KMS-11 (cell line): ENCODE data around the gene PLPPR4.

Experiments
- H2AFZ ChIP-seq: fragments of 200-600 bp; sonication (generic); 2 replicates; pipeline ENCODE4 v1.6.1; 2016; ENCODE audit warnings: antibody characterized with exemption, mixed run types, low read depth
- H3K27ac ChIP-seq: fragments of 200-600 bp; sonication (generic); 2 replicates; pipeline ENCODE4 v1.6.1; 2016; ENCODE audit warnings: mild to moderate bottlenecking, mixed run types
- H3K27me3 ChIP-seq: fragments of 200-600 bp; sonication (generic); 2 replicates; pipeline ENCODE4 v1.6.1; 2017; ENCODE audit warnings: mild to moderate bottlenecking, low read depth, mixed run types, moderate library complexity; ENCODE audit not compliant: insufficient read depth
- H3K36me3 ChIP-seq: fragments of 200-600 bp; sonication (generic); 2 replicates; pipeline ENCODE4 v1.6.1; 2017; ENCODE audit warnings: mild to moderate bottlenecking, mixed run types; ENCODE audit not compliant: insufficient read depth
- H3K4me1 ChIP-seq: fragments of 200-600 bp; sonication (generic); 2 replicates; pipeline ENCODE4 v1.6.1; 2016; ENCODE audit warnings: mild to moderate bottlenecking, low read depth, mixed run types; ENCODE audit not compliant: poor library complexity, severe bottlenecking
- H3K4me2 ChIP-seq: fragments of 200-600 bp; sonication (generic); 2 replicates; pipeline ENCODE4 v1.7.0; 2016; ENCODE audit warnings: mild to moderate bottlenecking, mixed run types
- H3K4me3 ChIP-seq: fragments of 200-600 bp; sonication (generic); IDR thresholded peaks from 2 replicates; pipeline ENCODE4 v1.6.1; 2017; ENCODE audit warnings: low read depth, low read length, mixed read lengths; ENCODE audit not compliant: insufficient read depth
- H3K79me2 ChIP-seq: fragments of 200-600 bp; sonication (generic); 2 replicates; pipeline ENCODE4 v1.6.1; 2016; ENCODE audit warnings: low read depth, mixed run types; ENCODE audit not compliant: insufficient read depth
- H3K9ac ChIP-seq: fragments of 200-600 bp; sonication (generic); 2 replicates; pipeline ENCODE4 v1.6.1; 2016; ENCODE audit warnings: mild to moderate bottlenecking, mixed run types
- H4K20me1 ChIP-seq: fragments of 200-600 bp; sonication (generic); 2 replicates; pipeline ENCODE4 v1.6.1; 2016; ENCODE audit warnings: mild to moderate bottlenecking, mixed run types; ENCODE audit not compliant: insufficient read depth
- TF ChIP-seq, protein P1 (sequence below): fragments of 200-600 bp; sonication (generic); conservative IDR thresholded peaks from 2 replicates; pipeline ENCODE4 v1.6.1; 2017; ENCODE audit warnings: low read depth, mild to moderate bottlenecking, antibody characterized with exemption, low read length, moderate library complexity, mixed read lengths

PLPPR4 gene

DNA sequence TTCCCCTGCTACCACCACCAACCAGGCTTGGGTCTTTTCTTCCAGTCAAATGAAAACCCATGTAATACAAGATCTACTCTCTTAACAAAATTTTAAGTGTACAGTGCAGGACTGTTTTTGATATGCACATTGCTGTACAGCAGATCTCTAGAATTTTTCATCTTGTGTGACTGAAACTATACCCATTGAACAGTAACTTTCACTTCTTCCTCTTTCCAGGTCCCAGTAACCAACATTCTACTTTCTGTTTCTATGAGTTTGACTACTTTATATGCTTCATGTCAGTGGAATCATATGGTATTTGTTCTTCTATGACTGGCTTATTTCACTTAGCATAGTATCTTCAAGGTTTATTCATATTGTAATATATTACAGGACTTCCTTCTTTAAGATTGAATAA is 45.3 kb upstream of the PLPPR4 start:
- TF ChIP-seq, protein P1, sequence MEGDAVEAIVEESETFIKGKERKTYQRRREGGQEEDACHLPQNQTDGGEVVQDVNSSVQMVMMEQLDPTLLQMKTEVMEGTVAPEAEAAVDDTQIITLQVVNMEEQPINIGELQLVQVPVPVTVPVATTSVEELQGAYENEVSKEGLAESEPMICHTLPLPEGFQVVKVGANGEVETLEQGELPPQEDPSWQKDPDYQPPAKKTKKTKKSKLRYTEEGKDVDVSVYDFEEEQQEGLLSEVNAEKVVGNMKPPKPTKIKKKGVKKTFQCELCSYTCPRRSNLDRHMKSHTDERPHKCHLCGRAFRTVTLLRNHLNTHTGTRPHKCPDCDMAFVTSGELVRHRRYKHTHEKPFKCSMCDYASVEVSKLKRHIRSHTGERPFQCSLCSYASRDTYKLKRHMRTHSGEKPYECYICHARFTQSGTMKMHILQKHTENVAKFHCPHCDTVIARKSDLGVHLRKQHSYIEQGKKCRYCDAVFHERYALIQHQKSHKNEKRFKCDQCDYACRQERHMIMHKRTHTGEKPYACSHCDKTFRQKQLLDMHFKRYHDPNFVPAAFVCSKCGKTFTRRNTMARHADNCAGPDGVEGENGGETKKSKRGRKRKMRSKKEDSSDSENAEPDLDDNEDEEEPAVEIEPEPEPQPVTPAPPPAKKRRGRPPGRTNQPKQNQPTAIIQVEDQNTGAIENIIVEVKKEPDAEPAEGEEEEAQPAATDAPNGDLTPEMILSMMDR = no peak
- no peak overlapping the region for H3K4me3 ChIP-seq
- H3K36me3 ChIP-seq = no peaks in the 10 kb centered on the region
- H2AFZ ChIP-seq = no peak overlapping the region
- H3K4me2 ChIP-seq = no peak overlapping the region
- no peak overlapping the region for H3K27ac ChIP-seq
- no peak overlapping the region for H3K9ac ChIP-seq
- H4K20me1 ChIP-seq = no peaks in the 10 kb centered on the region
- no peaks in the 10 kb centered on the region for H3K4me1 ChIP-seq
- H3K79me2 ChIP-seq = no peaks in the 10 kb centered on the region
- no peaks in the 10 kb centered on the region for H3K27me3 ChIP-seq

DNA sequence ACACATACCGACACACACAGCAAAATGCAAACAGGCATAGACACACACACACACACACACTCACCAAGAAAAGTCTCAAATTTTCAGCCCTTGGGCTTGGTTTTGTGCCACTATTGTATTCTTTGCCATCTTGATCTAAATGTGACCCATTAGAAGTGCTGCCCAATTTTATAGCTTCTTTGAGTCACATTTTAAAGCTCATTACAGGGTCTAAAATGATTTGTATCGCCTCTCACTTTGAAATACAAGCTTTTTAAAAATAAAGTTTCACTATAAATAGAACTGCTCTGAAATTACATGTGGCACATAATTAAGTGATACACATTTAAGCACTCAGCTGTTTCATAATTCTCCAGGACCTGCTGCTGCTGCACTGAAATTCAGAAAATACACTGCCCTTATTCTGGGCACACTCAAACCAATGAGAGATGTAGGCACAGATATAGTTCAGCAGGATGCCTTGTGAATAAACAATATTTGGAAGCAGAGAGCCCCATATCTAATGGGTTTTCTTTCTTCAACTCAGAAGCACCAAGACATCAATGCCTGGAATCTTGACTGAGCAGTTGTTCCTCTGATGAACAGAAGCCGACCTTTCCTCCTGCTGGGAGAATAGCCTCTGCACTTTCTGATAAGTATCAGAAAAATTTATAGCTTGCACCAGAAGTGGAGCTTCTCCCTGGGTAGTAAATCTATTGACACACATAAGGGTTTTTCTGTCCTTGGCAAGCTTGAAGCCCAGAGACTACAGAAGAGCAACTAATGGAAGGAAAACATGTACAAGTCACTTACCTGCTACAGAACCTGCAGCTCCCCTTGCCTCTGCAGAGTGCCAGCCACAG is 37.0 kb upstream of the PLPPR4 start:
- Histone ChIP-seq H3K27ac (no peak overlapping the region), H3K4me3 (no peak overlapping the region), H3K27me3 (no peaks in the 10 kb centered on the region), H2AFZ (no peak overlapping the region), H3K4me1 (no peaks in the 10 kb centered on the region), H4K20me1 (no peaks in the 10 kb centered on the region), H3K36me3 (no peaks in the 10 kb centered on the region), H3K9ac (no peak overlapping the region), H3K4me2 (no peak overlapping the region), H3K79me2 (no peaks in the 10 kb centered on the region)
- TF ChIP-seq, protein P1 = no peak

DNA sequence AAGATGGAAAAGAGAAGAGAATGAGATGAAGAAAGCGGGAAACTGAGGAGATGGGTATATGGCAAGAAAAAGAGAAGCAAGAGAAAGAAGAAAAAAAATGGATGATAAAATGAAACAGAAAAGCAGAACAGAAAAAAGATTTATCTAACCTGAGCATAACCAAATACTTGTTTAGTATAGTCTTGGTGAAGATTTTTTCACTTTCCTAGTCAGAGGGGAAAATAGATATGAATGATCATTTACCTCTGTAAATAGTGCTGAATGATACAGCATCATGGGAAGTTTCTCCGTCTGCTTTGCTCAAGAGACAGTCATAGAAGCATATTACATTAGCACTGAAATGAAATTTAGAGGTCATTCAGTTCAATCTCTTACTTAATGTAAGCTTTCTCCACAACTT is 36.1 kb upstream of the PLPPR4 start:
- H4K20me1 ChIP-seq = no peaks in the 10 kb centered on the region
- H3K36me3 ChIP-seq = no peaks in the 10 kb centered on the region
- H2AFZ ChIP-seq = no peak overlapping the region
- no peaks in the 10 kb centered on the region for H3K27me3 ChIP-seq
- H3K4me3 ChIP-seq = no peak overlapping the region
- no peak overlapping the region for H3K4me2 ChIP-seq
- H3K27ac ChIP-seq = no peak overlapping the region
- H3K79me2 ChIP-seq = no peaks in the 10 kb centered on the region
- H3K4me1 ChIP-seq = no peaks in the 10 kb centered on the region
- TF ChIP-seq, protein P1 = no peak
- H3K9ac ChIP-seq = no peak overlapping the region

DNA sequence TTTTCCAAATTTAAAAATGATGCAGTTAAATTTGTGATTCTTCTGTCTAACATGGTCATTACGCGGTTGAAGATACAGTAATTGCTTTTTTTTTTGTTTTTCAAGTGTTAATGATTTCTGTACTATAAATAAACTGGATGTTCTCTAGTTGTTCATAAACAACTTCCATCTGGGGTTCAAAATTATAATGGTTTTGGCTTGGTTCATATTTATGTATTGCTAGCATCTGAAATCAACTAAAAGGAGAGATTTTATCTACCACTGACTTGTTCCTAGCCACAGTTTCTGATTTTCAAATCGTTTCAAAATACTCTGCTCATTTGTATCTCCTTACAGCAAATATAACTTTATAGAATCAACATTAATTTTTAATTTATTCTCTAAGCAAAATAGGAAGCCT is 35.2 kb upstream of the PLPPR4 start:
- H3K4me1 ChIP-seq = no peaks in the 10 kb centered on the region
- H3K36me3 ChIP-seq = no peaks in the 10 kb centered on the region
- no peak overlapping the region for H2AFZ ChIP-seq
- no peak overlapping the region for H3K4me2 ChIP-seq
- no peaks in the 10 kb centered on the region for H4K20me1 ChIP-seq
- no peaks in the 10 kb centered on the region for H3K79me2 ChIP-seq
- TF ChIP-seq, protein P1 = no peak
- H3K27me3 ChIP-seq = no peaks in the 10 kb centered on the region
- H3K9ac ChIP-seq = no peak overlapping the region
- H3K4me3 ChIP-seq = no peak overlapping the region
- no peak overlapping the region for H3K27ac ChIP-seq
